GOT3 (cell line): ENCODE measurements around the gene ZNF234.
"Not testable (repeated sequence)": the region's sequence is repeated elsewhere in the genome, so short reads cannot be mapped to it uniquely, and the experiment has no call there.

ENCODE experiments used
- DNase-seq: peaks from one replicate; lab custom pipeline; 2025; ENCODE audit warnings: mixed read lengths; lab: John Stamatoyannopoulos, UW

Gene ZNF234

GRCh38 chr19:44141191-44142058 is at the start of gene ZNF234:
ZNF234 (plus strand) TSS chr19:44141554; CDS start chr19:44144633, 3,079 bp downstream.
- DNase-seq: no peak

DNA sequence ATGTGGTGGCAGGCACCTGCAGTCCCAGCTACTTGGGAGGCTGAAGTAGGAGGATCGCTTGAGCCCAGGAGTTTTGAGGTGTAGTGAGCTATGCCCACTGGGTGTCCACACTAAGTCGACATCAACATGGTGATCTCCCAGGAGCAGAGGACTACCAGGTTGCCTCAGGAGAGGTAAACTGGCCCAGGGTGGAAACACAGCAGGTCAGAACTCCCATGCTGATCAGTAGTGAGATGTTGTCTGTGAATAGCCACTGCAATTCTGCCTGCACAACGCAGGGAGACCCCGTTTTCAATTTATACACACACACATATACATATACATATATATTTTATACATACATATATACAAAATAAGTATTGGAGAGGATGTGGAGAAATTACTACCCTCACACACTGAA is 49.2 kb upstream of the ZNF234 start:
- DNase-seq: no peak

GRCh38 chr19:44093931-44094765 is 47.2 kb upstream of the ZNF234 start, which contains the start of gene ZNF224:
ZNF224 (plus strand) TSS chr19:44094361; CDS start chr19:44097874, 3,513 bp downstream.
- peak; percentile 55 for DNase-seq

GRCh38 chr19:44107751-44108150 is 33.6 kb upstream of the ZNF234 start:
- DNase-seq: no peak

DNA sequence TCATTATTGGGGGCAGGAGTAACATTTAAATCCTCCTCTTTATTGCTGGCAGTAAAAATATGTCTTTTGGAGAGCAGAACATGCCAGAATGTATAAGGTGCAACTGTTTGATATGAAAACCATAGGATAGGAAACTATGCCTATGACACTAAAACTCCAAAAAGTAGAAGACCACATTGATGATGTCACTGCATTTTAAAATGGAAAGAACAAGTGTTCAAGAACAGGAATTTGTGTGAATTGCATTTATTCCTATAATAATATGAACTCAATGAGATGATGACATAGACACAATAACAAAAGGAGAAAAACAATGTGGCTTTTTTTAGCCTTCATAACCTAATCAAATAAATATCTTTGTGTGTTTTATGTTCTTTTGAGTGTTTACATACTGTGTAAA is 31.9 kb upstream of the ZNF234 start:
- DNase-seq: no peak

DNA sequence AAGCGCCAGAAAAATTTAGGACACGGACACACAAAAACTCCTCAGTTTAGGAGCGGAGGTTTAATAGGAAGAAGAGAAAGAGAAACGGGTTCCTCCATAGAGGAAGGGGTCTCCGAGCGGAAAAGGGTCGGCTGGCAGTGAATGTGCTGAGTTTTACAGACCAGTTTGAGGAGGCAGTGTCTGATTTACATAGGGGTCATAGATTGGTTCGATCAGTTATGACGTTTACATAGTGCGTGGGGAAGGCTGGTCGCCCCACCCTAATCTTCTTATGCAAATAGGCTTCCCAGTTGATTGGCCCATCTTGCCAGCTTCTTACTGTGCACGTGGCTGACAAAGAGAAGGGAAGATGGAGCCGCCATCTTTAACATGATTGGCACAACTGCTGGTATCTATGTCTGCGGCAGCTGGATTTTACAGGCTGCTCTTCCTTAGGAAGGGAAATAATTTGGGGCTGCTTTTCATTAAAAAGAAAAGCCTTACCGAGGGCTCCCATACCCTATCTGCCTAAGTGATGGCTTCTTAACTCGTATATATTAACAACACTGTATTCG is 29.4 kb upstream of the ZNF234 start:
- no peak for DNase-seq

DNA sequence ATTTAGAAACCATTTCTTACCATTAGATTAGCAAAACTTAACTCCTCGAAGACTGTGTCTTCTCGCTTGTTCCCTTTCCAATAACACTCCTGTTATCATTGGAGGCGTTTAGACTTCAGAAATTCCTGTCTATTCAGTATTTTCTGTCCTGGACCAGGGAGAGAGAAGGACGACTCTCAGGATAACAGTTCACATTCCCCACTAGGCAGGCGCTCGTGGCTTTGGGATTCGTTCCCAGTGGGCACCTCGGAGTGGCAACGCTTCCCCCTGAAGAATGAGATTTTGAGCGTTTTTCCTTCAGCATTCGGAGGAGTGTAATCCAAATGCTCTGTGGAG is 28.6 kb upstream of the ZNF234 start:
- no peak for DNase-seq

DNA sequence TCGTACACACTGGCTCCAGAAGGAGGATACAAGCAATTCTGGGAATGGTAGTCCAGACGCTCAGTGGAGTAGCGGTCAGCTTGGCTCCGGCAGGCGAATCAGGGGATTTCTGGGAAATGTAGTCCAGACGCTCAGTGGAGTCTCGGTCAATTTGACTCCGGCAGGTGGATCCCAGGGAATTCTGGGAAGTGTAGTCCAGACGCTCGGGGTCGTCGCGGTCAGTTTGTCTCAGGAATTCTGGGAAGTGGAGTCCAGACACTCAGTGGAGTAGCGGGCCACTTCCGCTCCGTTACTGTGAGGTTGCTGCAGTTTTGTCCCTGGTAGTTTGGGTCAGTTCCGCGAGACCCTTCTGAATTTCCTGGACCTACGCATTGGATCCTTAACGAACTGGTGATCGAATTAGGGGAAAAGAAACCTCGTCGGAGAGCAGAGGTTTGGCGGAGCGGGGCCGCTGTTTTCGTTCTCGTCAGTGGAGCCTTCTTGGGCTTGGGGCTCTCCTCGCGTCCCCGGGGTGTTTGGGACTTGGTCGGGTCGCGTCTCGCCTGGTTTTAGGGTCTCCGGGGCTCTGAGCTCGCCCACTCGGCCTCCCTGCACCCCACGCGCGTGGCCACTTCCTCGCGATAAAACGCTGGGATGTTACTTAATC is 28.1 kb upstream of the ZNF234 start, which contains the start of gene ZNF225:
Gene ZNF225, plus strand, starts transcription at position 262 of the 646 bp plus-strand sequence. CDS start 2,429 bp downstream, outside the sequence.
- DNase-seq: peak; percentile 90

GRCh38 chr19:44113784-44114390 is 27.5 kb upstream of the ZNF234 start:
- DNase-seq: no peak

DNA sequence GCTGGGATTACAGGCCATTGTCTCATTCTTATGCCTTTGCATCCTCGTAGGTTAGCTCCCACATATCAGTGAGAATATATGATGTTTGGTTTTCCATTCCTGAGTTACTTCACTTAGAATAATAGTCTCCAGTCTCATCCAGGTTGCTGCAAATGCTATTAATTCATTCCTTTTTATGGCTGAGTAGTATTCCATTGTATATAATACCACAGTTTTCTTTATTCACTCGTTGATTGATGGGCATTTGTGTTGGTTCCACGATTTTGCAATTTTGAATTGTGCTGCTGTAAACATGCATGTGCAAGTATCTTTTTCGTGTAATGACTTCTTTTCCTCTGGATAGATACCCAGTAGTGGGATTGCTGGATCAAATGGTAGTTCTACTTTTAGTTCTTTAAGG is 20.2 kb upstream of the ZNF234 start:
- not testable (repeated sequence) for DNase-seq

GRCh38 chr19:44131955-44132354 is 9.4 kb upstream of the ZNF234 start:
- DNase-seq: no peak

DNA sequence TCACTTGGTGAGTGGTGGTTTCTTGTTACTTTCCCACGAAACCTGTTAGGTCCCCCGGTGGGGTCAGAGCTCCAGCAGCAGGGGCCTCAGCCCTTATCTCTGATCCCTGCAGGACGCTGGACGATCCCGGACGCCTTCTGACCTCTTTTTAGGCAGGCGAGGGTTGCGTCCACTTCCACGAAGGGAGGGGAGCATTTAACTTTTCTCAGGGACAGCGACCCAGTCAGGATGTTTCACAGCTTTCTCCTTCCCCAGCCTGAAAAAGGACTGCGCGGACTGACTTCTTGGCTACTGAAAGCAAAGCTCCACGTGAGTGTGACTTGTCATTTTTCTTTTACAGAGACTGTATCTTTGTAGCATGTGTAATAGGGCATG is 692 bp downstream of the ZNF234 start:
- DNase-seq: no peak

DNA sequence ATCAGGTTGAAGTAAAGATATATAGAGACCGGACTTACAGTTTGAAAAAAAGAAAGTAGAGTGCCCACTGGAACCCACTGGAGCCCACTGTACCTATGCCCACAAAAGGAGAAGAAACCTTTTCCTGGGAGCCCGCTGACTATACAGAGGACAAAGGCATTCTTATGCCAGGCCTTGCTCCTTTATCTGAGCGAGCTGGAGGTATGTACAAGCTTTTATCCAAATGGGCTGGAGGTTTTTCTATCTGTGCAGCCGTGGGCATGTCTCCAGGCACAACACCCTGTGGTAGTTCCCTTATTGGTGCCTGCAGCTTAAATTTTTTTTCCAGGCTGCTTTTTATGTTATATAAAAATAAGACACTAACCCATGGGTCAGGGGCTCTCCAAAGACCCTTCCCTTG is 8.4 kb downstream of the ZNF234 start:
- no peak for DNase-seq

DNA sequence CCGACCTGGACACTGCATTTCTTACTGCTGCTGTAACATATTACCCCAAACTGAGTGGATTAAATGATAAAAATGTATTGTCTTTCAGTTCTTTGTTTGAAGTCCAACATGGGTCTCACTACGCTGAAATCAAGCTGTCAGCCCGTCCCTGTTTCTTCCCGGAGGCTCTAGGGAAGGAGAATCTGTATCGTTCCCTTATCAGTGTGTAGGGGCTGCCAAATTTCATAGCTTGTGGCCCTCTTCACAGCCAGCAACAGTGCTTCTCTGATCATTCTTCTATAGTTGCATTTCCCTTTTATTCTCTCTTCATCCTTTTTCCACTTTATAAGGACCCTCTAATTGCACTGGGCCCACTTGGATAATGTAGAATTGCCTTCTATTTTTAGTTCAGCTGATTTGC is 10.1 kb downstream of the ZNF234 start:
- no peak for DNase-seq

- DNase-seq: no peak
Observed at GRCh38 chr19:44156475-44156874, 15.1 kb downstream of the ZNF234 start.

DNA sequence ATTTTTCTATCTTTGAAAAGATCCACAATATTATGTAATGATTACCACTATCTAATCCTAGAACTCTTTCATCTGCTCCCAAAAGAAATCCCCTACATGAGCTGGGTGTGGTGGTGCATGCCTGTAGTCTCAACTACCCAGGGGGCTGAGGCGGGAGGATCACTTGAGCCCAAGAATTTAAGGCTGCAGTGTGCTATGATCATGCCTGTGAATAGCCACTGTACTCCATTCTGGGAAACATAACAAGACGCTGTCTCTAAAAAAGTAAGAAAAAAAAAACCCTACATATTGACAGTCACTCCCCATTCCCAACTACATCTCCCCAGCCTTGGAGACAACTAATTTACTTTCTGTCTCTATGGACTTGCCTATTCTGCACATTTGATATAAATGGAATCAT is 22.4 kb downstream of the ZNF234 start:
- DNase-seq: no peak

DNA sequence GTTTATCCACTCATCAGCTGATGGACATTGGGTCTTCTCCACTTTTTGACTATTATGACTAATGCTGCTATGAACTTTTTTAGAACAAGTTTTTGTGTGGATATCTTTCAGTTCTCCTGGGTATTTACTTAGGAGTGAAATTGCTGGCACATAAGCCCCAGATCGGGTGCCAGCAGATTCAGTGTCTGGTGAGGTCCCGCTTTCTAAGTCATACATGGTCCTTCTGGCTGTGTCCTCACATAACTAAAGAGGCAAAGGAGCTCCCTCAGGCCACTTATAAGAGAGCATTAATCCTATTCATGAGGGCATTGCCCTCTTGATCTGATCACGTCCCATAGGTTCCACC is 22.9 kb downstream of the ZNF234 start:
- DNase-seq: no peak

- DNase-seq: peak; percentile 67
Observed at GRCh38 chr19:44164673-44165512, 23.5 kb downstream of the ZNF234 start, which contains the start of gene ZNF226. ZNF226 (plus strand) TSS chr19:44165100; CDS start chr19:44170081, 4,981 bp downstream.

DNA sequence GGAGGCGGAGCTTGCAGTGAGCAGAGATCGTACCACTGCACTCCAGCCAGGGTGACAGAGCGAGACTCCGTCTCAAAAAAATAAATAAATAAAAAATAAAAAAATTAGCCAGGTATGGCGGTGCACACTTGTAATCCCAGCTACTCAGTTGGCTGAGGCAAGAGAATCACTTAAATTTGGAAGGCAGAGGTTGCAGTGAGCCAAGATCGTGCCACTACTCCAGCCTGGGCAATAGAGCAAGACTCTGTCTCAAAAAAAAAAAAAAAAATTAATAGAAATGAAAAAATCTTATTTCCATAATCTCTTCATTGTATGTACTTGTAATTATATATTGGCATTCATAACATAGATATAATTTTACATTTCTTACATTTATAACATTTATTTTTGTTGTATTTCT is 29.3 kb downstream of the ZNF234 start:
- not testable (repeated sequence) for DNase-seq

DNA sequence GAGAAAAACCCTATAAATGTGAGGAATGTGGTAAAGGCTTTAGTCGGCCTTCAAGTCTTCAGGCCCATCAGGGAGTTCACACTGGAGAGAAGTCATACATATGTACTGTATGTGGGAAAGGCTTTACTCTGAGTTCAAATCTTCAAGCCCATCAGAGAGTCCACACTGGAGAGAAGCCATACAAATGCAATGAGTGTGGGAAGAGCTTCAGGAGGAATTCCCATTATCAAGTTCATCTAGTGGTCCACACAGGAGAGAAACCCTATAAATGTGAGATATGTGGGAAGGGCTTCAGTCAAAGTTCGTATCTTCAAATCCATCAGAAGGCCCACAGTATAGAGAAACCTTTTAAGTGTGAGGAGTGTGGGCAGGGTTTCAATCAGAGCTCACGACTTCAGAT is 35.2 kb downstream of the ZNF234 start:
- no peak for DNase-seq

- DNase-seq: no peak
Observed at GRCh38 chr19:44180968-44181367, 39.6 kb downstream of the ZNF234 start.
